Stomach (tissue), 4 donors: ENCODE measurements around the gene FN3K.

ENCODE experiments used
- POLR2AphosphoS5 ChIP-seq, 3 donors: sonication (generic); formaldehyde crosslinking; IDR thresholded peaks; one replicate each; pipeline ENCODE4 v1.6.1; 2016; ENCODE audit warnings: antibody characterized with exemption in 3 of 3
- TF ChIP-seq, protein P1 (sequence below), 7 experiments: fragments of 450-650 bp in 4 of 7; fragments of 200-600 bp in 3 of 7; sonication (generic) in 3 of 7; IDR thresholded peaks; one replicate each; pipeline ENCODE4 v1.5.1; 2016 to 2019; ENCODE audit warnings: antibody characterized with exemption in 7 of 7, control low read depth in 2 of 7, mild to moderate bottlenecking in 1 of 7

- TF ChIP-seq, protein P1, sequence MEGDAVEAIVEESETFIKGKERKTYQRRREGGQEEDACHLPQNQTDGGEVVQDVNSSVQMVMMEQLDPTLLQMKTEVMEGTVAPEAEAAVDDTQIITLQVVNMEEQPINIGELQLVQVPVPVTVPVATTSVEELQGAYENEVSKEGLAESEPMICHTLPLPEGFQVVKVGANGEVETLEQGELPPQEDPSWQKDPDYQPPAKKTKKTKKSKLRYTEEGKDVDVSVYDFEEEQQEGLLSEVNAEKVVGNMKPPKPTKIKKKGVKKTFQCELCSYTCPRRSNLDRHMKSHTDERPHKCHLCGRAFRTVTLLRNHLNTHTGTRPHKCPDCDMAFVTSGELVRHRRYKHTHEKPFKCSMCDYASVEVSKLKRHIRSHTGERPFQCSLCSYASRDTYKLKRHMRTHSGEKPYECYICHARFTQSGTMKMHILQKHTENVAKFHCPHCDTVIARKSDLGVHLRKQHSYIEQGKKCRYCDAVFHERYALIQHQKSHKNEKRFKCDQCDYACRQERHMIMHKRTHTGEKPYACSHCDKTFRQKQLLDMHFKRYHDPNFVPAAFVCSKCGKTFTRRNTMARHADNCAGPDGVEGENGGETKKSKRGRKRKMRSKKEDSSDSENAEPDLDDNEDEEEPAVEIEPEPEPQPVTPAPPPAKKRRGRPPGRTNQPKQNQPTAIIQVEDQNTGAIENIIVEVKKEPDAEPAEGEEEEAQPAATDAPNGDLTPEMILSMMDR (IDR thresholded peaks at IDR 0.05) = no peak
- no peak for TF ChIP-seq POLR2AphosphoS5 (IDR thresholded peaks at IDR 0.05)
Observed at GRCh38 chr17:82726427-82726826, 9.0 kb upstream of the FN3K start.
